SK-N-SH (cell line): Measurements from ENCODE around the gene OGFR. TPM values are rescaled to one million over a fixed set of nuclear protein-coding genes. Genes with fewer than 3 reads are reported as not detected.

Experiments used
- CTCF ChIA-PET: fragments of 300-600, 350-600 bp; formaldehyde crosslinking; extraction: SDS; loops from one replicate; lab custom pipeline; 2021; lab: Yijun Ruan, JAX
- POLR2A ChIA-PET: fragments of 350-600 bp; sonication (Branson Sonifier 250); formaldehyde crosslinking; extraction: SDS; loops from one replicate; lab custom pipeline; 2020; ENCODE audit warnings: antibody characterized with exemption, inconsistent platforms; lab: Yijun Ruan, JAX
- DNase-seq: peaks from one replicate; pipeline ENCODE4 v3.0.0; 2012
- H2AFZ ChIP-seq: fragments of 200-600 bp; sonication (generic); 2 replicates; pipeline ENCODE4 v1.8.1; 2016; ENCODE audit warnings: antibody characterized with exemption, mild to moderate bottlenecking, low read depth
- H3F3A ChIP-seq: fragments of 200-600 bp; sonication (generic); replicated peaks from 2 replicates; pipeline ENCODE3; 2016; ENCODE audit warnings: antibody characterized with exemption, mild to moderate bottlenecking; ENCODE audit not compliant: insufficient read depth
- H3K27ac ChIP-seq, 2 experiments: fragments of 200-500 bp in 1 of 2; fragments of 200-600 bp in 1 of 2; sonication (Bioruptor generic) in 1 of 2; sonication (generic), shearing (Covaris generic) in 1 of 2; 2 replicates each; pipeline versions ENCODE4 v1.5.1 to v1.6.1; 2014 to 2016; ENCODE audit warnings: low read depth in 2 of 2, inconsistent platforms in 1 of 2, low read length in 1 of 2, mild to moderate bottlenecking in 1 of 2, mixed read lengths in 1 of 2
- H3K27me3 ChIP-seq: fragments of 200-600 bp; sonication (generic), shearing (Covaris generic); 2 replicates; pipeline ENCODE4 v1.6.1; 2016; ENCODE audit warnings: mixed run types; ENCODE audit not compliant: insufficient read depth
- H3K36me3 ChIP-seq, 2 experiments: fragments of 200-500 bp in 1 of 2; fragments of 200-600 bp in 1 of 2; sonication (Bioruptor generic) in 1 of 2; sonication (generic) in 1 of 2; replicated peaks in 1 of 2; 2 replicates each; pipeline versions ENCODE3 to v1.5.1; 2014 to 2016; ENCODE audit warnings: low read length in 1 of 2, mild to moderate bottlenecking in 1 of 2; ENCODE audit not compliant: insufficient read depth in 2 of 2, control insufficient read depth in 1 of 2
- H3K4me1 ChIP-seq, 2 experiments: fragments of 200-500 bp in 1 of 2; fragments of 200-600 bp in 1 of 2; sonication (Bioruptor generic) in 1 of 2; sonication (generic), shearing (Covaris generic) in 1 of 2; 2 replicates each; pipeline versions ENCODE4 v1.5.1 to v1.6.1; 2014 to 2016; ENCODE audit warnings: low read depth in 1 of 2, low read length in 1 of 2, mixed run types in 1 of 2; ENCODE audit not compliant: insufficient read depth in 2 of 2, control insufficient read depth in 1 of 2
- H3K4me2 ChIP-seq: fragments of 200-600 bp; sonication (generic), shearing (Covaris generic); 2 replicates; pipeline ENCODE4 v1.6.1; 2017; ENCODE audit warnings: mixed run types
- H3K4me3 ChIP-seq, 2 experiments: fragments of 200-500 bp in 1 of 2; fragments of 200-600 bp in 1 of 2; sonication (Bioruptor generic) in 1 of 2; sonication (generic), shearing (Covaris generic) in 1 of 2; 2 replicates each; pipeline versions ENCODE4 v1.5.1 to v1.8.1; 2014 to 2016; ENCODE audit warnings: low read depth in 2 of 2, inconsistent platforms in 1 of 2, low read length in 1 of 2, mild to moderate bottlenecking in 1 of 2, mixed read lengths in 1 of 2, moderate library complexity in 1 of 2
- H3K79me2 ChIP-seq: fragments of 200-600 bp; sonication (generic); 2 replicates; pipeline ENCODE4 v1.8.1; 2017; ENCODE audit warnings: mild to moderate bottlenecking; ENCODE audit not compliant: insufficient read depth
- H3K9ac ChIP-seq: fragments of 200-600 bp; sonication (generic); 2 replicates; pipeline ENCODE4 v1.6.1; 2017; ENCODE audit warnings: mixed run types
- H3K9me2 ChIP-seq: fragments of 200-600 bp; sonication (generic); 2 replicates; pipeline ENCODE4 v1.6.1; 2017; ENCODE audit warnings: mixed run types
- H3K9me3 ChIP-seq: fragments of 200-600 bp; sonication (generic); 2 replicates; pipeline ENCODE4 v1.6.1; 2017; ENCODE audit warnings: mixed run types, mild to moderate bottlenecking, moderate library complexity
- H4K20me1 ChIP-seq: fragments of 200-600 bp; sonication (generic); 2 replicates; pipeline ENCODE4 v1.6.1; 2017; ENCODE audit warnings: mild to moderate bottlenecking, mixed run types; ENCODE audit not compliant: insufficient read depth
- CHD2 ChIP-seq: fragments of 150-350 bp; IDR thresholded peaks from 2 replicates; pipeline ENCODE4 v1.6.1; 2018; ENCODE audit warnings: low read length; ENCODE audit not compliant: partially characterized antibody
- CTCF ChIP-seq: fragments of 200-600 bp; sonication (generic); IDR thresholded peaks from 2 replicates; pipeline ENCODE4 v1.6.1; 2017; ENCODE audit warnings: antibody characterized with exemption, mild to moderate bottlenecking, moderate library complexity
- EP300 ChIP-seq, 2 experiments: IDR thresholded peaks; 2 replicates each; pipeline versions ENCODE4 v1.4.0 to v1.6.1; 2012; ENCODE audit warnings: borderline replicate concordance in 1 of 2, low read depth in 1 of 2, low read length in 1 of 2
- EZH2phosphoT487 ChIP-seq: fragments of 200-600 bp; sonication (generic); IDR thresholded peaks from 2 replicates; pipeline ENCODE4 v1.6.1; 2017; ENCODE audit warnings: low read depth, mixed run types, mild to moderate bottlenecking, antibody characterized with exemption, moderate library complexity, borderline replicate concordance
- FOXJ3 ChIP-seq: sonication (generic); formaldehyde crosslinking; IDR thresholded peaks from 2 replicates; pipeline ENCODE4 v1.5.1; 2020; ENCODE audit warnings: mild to moderate bottlenecking, missing genetic modification reagents
- FOXM1 ChIP-seq: IDR thresholded peaks from 2 replicates; pipeline ENCODE4 v1.4.0; 2012; ENCODE audit warnings: low read depth, mild to moderate bottlenecking
- GABPA ChIP-seq: IDR thresholded peaks from 2 replicates; pipeline ENCODE4 v1.4.0; 2012; ENCODE audit warnings: low read depth, mild to moderate bottlenecking
- GATA2 ChIP-seq: sonication (generic); formaldehyde crosslinking; IDR thresholded peaks from 2 replicates; pipeline ENCODE4 v1.5.0; 2020; ENCODE audit warnings: mild to moderate bottlenecking, missing genetic modification reagents
- IRF3 ChIP-seq: fragments of 150-350 bp; IDR thresholded peaks from 2 replicates; pipeline ENCODE4 v1.6.1; 2016; ENCODE audit warnings: mild to moderate bottlenecking, low read depth, low read length
- MAX ChIP-seq: IDR thresholded peaks from 2 replicates; pipeline ENCODE4 v1.4.0; 2012; ENCODE audit warnings: low read depth
- NFIC ChIP-seq: IDR thresholded peaks from 2 replicates; pipeline ENCODE4 v1.4.0; 2012; ENCODE audit warnings: borderline replicate concordance
- PBX3 ChIP-seq: IDR thresholded peaks from 2 replicates; pipeline ENCODE4; 2012
- RAD21 ChIP-seq: IDR thresholded peaks from 2 replicates; pipeline ENCODE4 v1.6.1; 2012; ENCODE audit warnings: mild to moderate bottlenecking, low read length
- RCOR1 ChIP-seq: fragments of 150-350 bp; IDR thresholded peaks from 2 replicates; pipeline ENCODE4 v1.6.1; 2017; ENCODE audit warnings: antibody characterized with exemption, low read length
- RXRA ChIP-seq: IDR thresholded peaks from 2 replicates; pipeline ENCODE4 v1.4.0; 2012; ENCODE audit warnings: low read depth, mild to moderate bottlenecking, borderline replicate concordance
- SIN3A ChIP-seq: IDR thresholded peaks from 2 replicates; pipeline ENCODE4 v1.6.1; 2012; ENCODE audit warnings: low read depth, mild to moderate bottlenecking, low read length, moderate library complexity, borderline replicate concordance
- TAF1 ChIP-seq: IDR thresholded peaks from 2 replicates; pipeline ENCODE4 v1.6.1; 2012; ENCODE audit warnings: low read depth, mild to moderate bottlenecking, low read length, moderate library complexity, borderline replicate concordance
- TCF12 ChIP-seq: IDR thresholded peaks from 2 replicates; pipeline ENCODE4 v1.4.0; 2012
- WGBS: methylation state at CpG from one replicate; pipeline ENCODE4 v1.1.6; 2017; ENCODE audit warnings: low lambda C conversion rate; 5-methylcytosine and 5-hydroxymethylcytosine counted together
- polyA plus RNA-seq, 3 experiments: library from polyadenylated mRNA; depleted of rRNA; stranded (reverse); fragments of >200 nt; gene quantifications; 2 replicates each; pipeline ENCODE4 v1.2.3, GENCODE V29; 2012
- TF ChIP-seq, protein P1 (sequence below): IDR thresholded peaks from 2 replicates; pipeline ENCODE4 v1.6.1; 2012; ENCODE audit warnings: mild to moderate bottlenecking, low read depth, low read length, moderate library complexity

The OGFR gene
- polyA plus RNA-seq, 1 of the 3 experiments (the other 2 are of a cell fraction), result 60.8 TPM

- no peak for DNase-seq
- POLR2A ChIA-PET, result no interaction called here
- 93% methylated on average over 16 of the region's 20 CpGs for WGBS
- Histone ChIP-seq H3F3A (no peaks in the 10 kb centered on the region), H3K4me2 (no peak overlapping the region), H3K79me2 (no peaks in the 10 kb centered on the region), H3K36me3 (no peaks in the 10 kb centered on the region), H3K4me3 (no peak overlapping the region), H3K27ac (no peak overlapping the region), H3K9me3 (no peaks in the 10 kb centered on the region), H2AFZ (no peak overlapping the region), H3K9me2 (no peaks in the 10 kb centered on the region), H3K9ac (no peak overlapping the region), H3K4me1 (peaks cover 0 to 5% of the 10 kb centered on the region in 2 experiments; a peak in 1 of 4 replicates), H3K27me3 (no peaks in the 10 kb centered on the region), H4K20me1 (no peaks in the 10 kb centered on the region)
- TF ChIP-seq RXRA (no peak), EP300 (IDR thresholded peaks at IDR 0.05; ENCODE audit: borderline replicate concordance in 1 of 2, low read depth in 1 of 2, low read length in 1 of 2) (no peak), EZH2phosphoT487 (no peak), GABPA (no peak)
- CTCF ChIA-PET, result interaction anchor here (1.8 kb wide), 1 partner anchor 32 kb away, joined by 11 read pairs; no protein-coding TSS in a partner anchor
Observed at GRCh38 chr20:62759981-62760431, 44.6 kb upstream of the OGFR start.

DNA sequence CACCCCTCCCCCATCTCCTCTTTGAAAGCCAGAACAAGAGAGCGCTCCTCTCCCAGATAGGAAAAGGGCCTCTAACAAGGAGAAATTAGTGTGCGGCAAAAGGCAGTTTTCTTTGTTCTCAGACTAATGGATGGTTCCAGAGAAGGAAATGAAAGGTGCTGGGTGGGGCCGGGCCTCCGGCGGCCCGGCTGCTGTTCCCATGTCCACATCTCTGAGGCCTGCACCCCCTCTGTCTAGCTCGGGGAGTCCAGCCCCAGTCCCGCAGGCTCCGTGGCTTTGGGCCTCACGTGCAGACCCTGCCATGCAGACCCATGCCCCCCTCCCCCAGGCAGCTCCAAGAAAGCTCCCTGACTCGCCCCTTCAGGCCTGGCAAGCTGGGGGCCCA lies 44.2 kb upstream of the OGFR start:
- Histone ChIP-seq H4K20me1 (no peaks in the 10 kb centered on the region), H2AFZ (no peak overlapping the region), H3K4me2 (no peak overlapping the region), H3K9me2 (no peaks in the 10 kb centered on the region), H3K9me3 (no peaks in the 10 kb centered on the region), H3K79me2 (no peaks in the 10 kb centered on the region), H3K27ac (no peak overlapping the region), H3K36me3 (no peaks in the 10 kb centered on the region), H3K4me3 (no peak overlapping the region), H3K9ac (no peak overlapping the region), H3K4me1 (peaks cover 0 to 5% of the 10 kb centered on the region in 2 experiments; a peak in 1 of 4 replicates), H3K27me3 (no peaks in the 10 kb centered on the region), H3F3A (no peaks in the 10 kb centered on the region)
- ChIA-PET CTCF (interaction anchor here (1.8 kb wide), 1 partner anchor 31 kb away, joined by 11 read pairs; no protein-coding TSS in a partner anchor), POLR2A (no interaction called here)
- DNase-seq, result no peak
- TF ChIP-seq CHD2 (no peak), GATA2 (CRISPR knock-in tag) (no peak), GABPA (no peak), PBX3 (no peak), FOXJ3 (CRISPR knock-in tag) (no peak), FOXM1 (no peak), TAF1 (no peak), RCOR1 (no peak), IRF3 (no peak), RAD21 (no peak), MAX (no peak), TCF12 (no peak), EZH2phosphoT487 (no peak), SIN3A (no peak), CTCF (no peak), NFIC (no peak)
- TF ChIP-seq, protein P1, sequence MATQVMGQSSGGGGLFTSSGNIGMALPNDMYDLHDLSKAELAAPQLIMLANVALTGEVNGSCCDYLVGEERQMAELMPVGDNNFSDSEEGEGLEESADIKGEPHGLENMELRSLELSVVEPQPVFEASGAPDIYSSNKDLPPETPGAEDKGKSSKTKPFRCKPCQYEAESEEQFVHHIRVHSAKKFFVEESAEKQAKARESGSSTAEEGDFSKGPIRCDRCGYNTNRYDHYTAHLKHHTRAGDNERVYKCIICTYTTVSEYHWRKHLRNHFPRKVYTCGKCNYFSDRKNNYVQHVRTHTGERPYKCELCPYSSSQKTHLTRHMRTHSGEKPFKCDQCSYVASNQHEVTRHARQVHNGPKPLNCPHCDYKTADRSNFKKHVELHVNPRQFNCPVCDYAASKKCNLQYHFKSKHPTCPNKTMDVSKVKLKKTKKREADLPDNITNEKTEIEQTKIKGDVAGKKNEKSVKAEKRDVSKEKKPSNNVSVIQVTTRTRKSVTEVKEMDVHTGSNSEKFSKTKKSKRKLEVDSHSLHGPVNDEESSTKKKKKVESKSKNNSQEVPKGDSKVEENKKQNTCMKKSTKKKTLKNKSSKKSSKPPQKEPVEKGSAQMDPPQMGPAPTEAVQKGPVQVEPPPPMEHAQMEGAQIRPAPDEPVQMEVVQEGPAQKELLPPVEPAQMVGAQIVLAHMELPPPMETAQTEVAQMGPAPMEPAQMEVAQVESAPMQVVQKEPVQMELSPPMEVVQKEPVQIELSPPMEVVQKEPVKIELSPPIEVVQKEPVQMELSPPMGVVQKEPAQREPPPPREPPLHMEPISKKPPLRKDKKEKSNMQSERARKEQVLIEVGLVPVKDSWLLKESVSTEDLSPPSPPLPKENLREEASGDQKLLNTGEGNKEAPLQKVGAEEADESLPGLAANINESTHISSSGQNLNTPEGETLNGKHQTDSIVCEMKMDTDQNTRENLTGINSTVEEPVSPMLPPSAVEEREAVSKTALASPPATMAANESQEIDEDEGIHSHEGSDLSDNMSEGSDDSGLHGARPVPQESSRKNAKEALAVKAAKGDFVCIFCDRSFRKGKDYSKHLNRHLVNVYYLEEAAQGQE, result no peak
- 98% methylated on average over 10 of the region's 11 CpGs for WGBS
